T47D (cell line): ENCODE data around the gene B3GNT7.
"Not testable (repeated sequence)": the region's sequence is repeated elsewhere in the genome, so short reads cannot be mapped to it uniquely, and the experiment has no call there.

Source experiments
- DNase-seq, 2 experiments: peaks; one replicate each; pipeline versions ENCODE4 v3.0.0 to v3.0.0-alpha.2; 2011 to 2012; ENCODE audit warnings: low read depth in 1 of 2, low spot score in 1 of 2
- JUND ChIP-seq: IDR thresholded peaks from 2 replicates; pipeline ENCODE4 v1.6.1; 2012; ENCODE audit warnings: low read depth
- in situ Hi-C: cut with HindIII; loops from 2 replicates; pipeline ENCODE4 v1.10.0; 2016; ENCODE audit warnings: low sequenced_read_pairs, low pct_unique_long_range_greater_than_20kb

B3GNT7 gene

GRCh38 chr2:231425291-231425810 is 29.8 kb downstream of the B3GNT7 start:
- TF ChIP-seq JUND: no peak
- in situ Hi-C loops: no loop called here
- DNase-seq: no peak

GRCh38 chr2:231425811-231426703 is 30.5 kb downstream of the B3GNT7 start:
- in situ Hi-C loops: no loop called here
- DNase-seq: no peak
- no peak for TF ChIP-seq JUND

- no peak for TF ChIP-seq JUND
- in situ Hi-C loops: no loop called here
- DNase-seq: no peak
Measured at GRCh38 chr2:231427116-231427515, 31.6 kb downstream of the B3GNT7 start.

- no peak for TF ChIP-seq JUND
- in situ Hi-C loops: no loop called here
- no peak for DNase-seq
Measured at GRCh38 chr2:231429152-231429551, 33.6 kb downstream of the B3GNT7 start.

- in situ Hi-C loops: no loop called here
- DNase-seq: no peak
- no peak for TF ChIP-seq JUND
Measured at GRCh38 chr2:231429901-231430300, 34.4 kb downstream of the B3GNT7 start.

GRCh38 chr2:231430437-231430836 is 34.9 kb downstream of the B3GNT7 start:
- in situ Hi-C loops, DNase-seq: not testable (repeated sequence)

GRCh38 chr2:231431606-231432005 is 36.1 kb downstream of the B3GNT7 start:
- in situ Hi-C loops: no loop called here
- no peak for DNase-seq
- TF ChIP-seq JUND: no peak

- TF ChIP-seq JUND: no peak
- in situ Hi-C loops: no loop called here
- DNase-seq: no peak
Measured at GRCh38 chr2:231433990-231434389, 38.5 kb downstream of the B3GNT7 start.

- DNase-seq: no peak
- no peak for TF ChIP-seq JUND
- in situ Hi-C loops: no loop called here
Measured at GRCh38 chr2:231436957-231437356, 41.4 kb downstream of the B3GNT7 start.

GRCh38 chr2:231449503-231450054 is 54.1 kb downstream of the B3GNT7 start:
- in situ Hi-C loops: no loop called here
- DNase-seq: no peak
- no peak for TF ChIP-seq JUND

GRCh38 chr2:231450548-231450989 is 55.1 kb downstream of the B3GNT7 start:
- in situ Hi-C loops: no loop called here
- no peak for TF ChIP-seq JUND
- no peak for DNase-seq
